ENCODE measurements around the gene BRS3. TPM values are rescaled to one million over a fixed set of nuclear protein-coding genes. Genes with fewer than 3 reads are reported as not detected.
"Not testable (repeated sequence)": the region's sequence is repeated elsewhere in the genome, so short reads cannot be mapped to it uniquely, and the experiment has no call there.

Gene BRS3
- total RNA-seq (2014; rRNA removed) (not detected in 2 replicates), Bru-seq, nascent RNA (not detected), BruChase-seq, experiment 1, labeled RNA remaining after a 6-hour chase (not detected), BruChase-seq, experiment 2, labeled RNA remaining after a 2-hour chase (not detected)
- long read RNA-seq = 0 reads

DNA sequence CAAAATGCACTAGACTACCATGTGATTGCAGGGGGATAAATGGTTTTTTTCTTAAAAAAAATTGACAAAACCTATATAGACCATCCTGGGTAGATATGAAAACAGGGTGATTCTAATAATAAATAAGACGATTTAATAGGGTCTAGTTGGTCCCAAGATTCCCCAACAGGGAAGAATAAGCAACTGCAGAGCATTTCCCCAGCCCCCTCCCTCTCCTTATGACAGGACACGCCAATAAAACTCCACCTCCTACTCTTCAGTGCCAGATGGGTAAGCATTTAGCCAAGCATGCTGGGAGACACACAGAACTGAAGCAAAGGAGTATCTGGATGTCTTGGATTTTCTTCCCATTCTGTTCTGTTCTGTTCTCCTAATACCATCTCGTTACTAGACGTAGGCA is at the start of gene BRS3:
TSS of gene BRS3 (plus strand) at position 301 of the 400 bp plus-strand sequence. CDS start 168 bp downstream, outside the sequence.
- no peaks in the 10 kb centered on the region for H3K9me2 ChIP-seq (replicated peaks; ENCODE audit: low read length)
- H3K27ac ChIP-seq (ENCODE audit: low read length) = no peak within 1 kb of the TSS
- 0 out of 2 replicates have a peak, but pooled peaks cover 5% of the 10 kb centered on the region for H3K4me1 ChIP-seq (ENCODE audit: insufficient read depth, low read length)
- ATAC-seq = no peak
- ChIA-PET POLR2A (ENCODE audit: unreplicated experiment) (no interaction called here), CTCF (no interaction called here)
- H3K79me2 ChIP-seq (ENCODE audit: low read length) = no peaks in the 10 kb centered on the region
- no peaks in the 10 kb centered on the region; the same call in 1 of the 2 replicates for H3K27me3 ChIP-seq (ENCODE audit: low read length)
- no peaks in the 10 kb centered on the region for H3F3A ChIP-seq (ENCODE audit: low read length, unreplicated experiment)
- H3K4me3 ChIP-seq (ENCODE audit: low read length) = 0 out of 2 replicates have a peak within 1 kb of the TSS, but pooled peaks have one; percentile 18
- H4K20me1 ChIP-seq (ENCODE audit: low read length) = no peaks in the 10 kb centered on the region
- TF ChIP-seq, protein P1, sequence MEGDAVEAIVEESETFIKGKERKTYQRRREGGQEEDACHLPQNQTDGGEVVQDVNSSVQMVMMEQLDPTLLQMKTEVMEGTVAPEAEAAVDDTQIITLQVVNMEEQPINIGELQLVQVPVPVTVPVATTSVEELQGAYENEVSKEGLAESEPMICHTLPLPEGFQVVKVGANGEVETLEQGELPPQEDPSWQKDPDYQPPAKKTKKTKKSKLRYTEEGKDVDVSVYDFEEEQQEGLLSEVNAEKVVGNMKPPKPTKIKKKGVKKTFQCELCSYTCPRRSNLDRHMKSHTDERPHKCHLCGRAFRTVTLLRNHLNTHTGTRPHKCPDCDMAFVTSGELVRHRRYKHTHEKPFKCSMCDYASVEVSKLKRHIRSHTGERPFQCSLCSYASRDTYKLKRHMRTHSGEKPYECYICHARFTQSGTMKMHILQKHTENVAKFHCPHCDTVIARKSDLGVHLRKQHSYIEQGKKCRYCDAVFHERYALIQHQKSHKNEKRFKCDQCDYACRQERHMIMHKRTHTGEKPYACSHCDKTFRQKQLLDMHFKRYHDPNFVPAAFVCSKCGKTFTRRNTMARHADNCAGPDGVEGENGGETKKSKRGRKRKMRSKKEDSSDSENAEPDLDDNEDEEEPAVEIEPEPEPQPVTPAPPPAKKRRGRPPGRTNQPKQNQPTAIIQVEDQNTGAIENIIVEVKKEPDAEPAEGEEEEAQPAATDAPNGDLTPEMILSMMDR (conservative IDR thresholded peaks at IDR 0.05; ENCODE audit: low read depth, low read length) = no peak
- TF ChIP-seq EZH2 (IDR thresholded peaks at IDR 0.05; ENCODE audit: low read length, unreplicated experiment) = no peak
- no peak for TF ChIP-seq EZH2phosphoT487 (IDR thresholded peaks at IDR 0.05; ENCODE audit: borderline replicate concordance, low read length)
- H3K9ac ChIP-seq (ENCODE audit: low read length) = no peak within 1 kb of the TSS
- no TSS peak for BruUV-seq (replicated peaks)
- H3K36me3 ChIP-seq (ENCODE audit: low read depth, low read length) = no peaks in the 10 kb centered on the region
- no peak for DNase-seq
- H3K4me2 ChIP-seq (ENCODE audit: low read length) = peak within 1 kb of the TSS; percentile 53
- no peak within 1 kb of the TSS for H2AFZ ChIP-seq (ENCODE audit: low read length)
- no peaks in the 10 kb centered on the region for H3K9me3 ChIP-seq (ENCODE audit: low read length)
- intact Hi-C loops (cut with micrococcal nuclease) = loop anchor here (1.0 to 5.0 kb wide), 5 partner anchors 35 to 459 kb away; no protein-coding TSS in a partner anchor

DNA sequence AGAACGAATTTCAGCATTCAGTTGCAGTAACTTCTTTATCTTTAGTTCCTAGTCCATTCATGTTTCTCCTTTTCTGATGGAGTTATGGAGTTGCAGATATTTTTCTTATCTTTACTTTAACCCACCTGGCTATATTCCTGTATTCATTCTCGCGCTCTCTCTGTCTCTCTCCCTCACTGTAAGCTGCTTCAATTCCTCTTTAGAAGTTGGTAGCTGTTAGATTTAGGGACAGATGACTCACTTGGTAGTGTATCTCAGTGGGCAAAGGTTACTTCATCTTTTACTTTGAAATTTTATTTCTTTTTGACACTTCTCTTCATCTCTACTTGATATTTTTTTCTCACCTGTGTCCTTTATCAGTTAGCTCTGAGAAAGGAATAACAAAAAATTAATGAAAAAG is 49.6 kb upstream of the BRS3 start:
- no peak for ATAC-seq
- H3K9me2 ChIP-seq (replicated peaks; ENCODE audit: low read length) = no peaks in the 10 kb centered on the region
- H3F3A ChIP-seq (ENCODE audit: low read length, unreplicated experiment) = no peaks in the 10 kb centered on the region
- H3K4me1 ChIP-seq (ENCODE audit: insufficient read depth, low read length) = no peaks in the 10 kb centered on the region
- no peaks in the 10 kb centered on the region for H3K27me3 ChIP-seq (ENCODE audit: low read length)
- TF ChIP-seq EZH2 (IDR thresholded peaks at IDR 0.05; ENCODE audit: low read length, unreplicated experiment) = no peak
- TF ChIP-seq, protein P1 (conservative IDR thresholded peaks at IDR 0.05; ENCODE audit: low read depth, low read length) = no peak
- no peak for TF ChIP-seq EZH2phosphoT487 (IDR thresholded peaks at IDR 0.05; ENCODE audit: borderline replicate concordance, low read length)
- POLR2A ChIA-PET (ENCODE audit: unreplicated experiment) = no interaction called here
- H3K9me3 ChIP-seq (ENCODE audit: low read length) = no peaks in the 10 kb centered on the region
- CTCF ChIA-PET = no interaction called here
- no peaks in the 10 kb centered on the region for H3K79me2 ChIP-seq (ENCODE audit: low read length)
- H3K4me2 ChIP-seq (ENCODE audit: low read length) = no peak overlapping the region
- no peaks in the 10 kb centered on the region for H3K36me3 ChIP-seq (ENCODE audit: low read depth, low read length)
- no TSS peak for BruUV-seq (replicated peaks)
- intact Hi-C loops (cut with micrococcal nuclease) = no loop called here
- no peak overlapping the region for H3K27ac ChIP-seq (ENCODE audit: low read length)
- DNase-seq = no peak
- no peak overlapping the region for H3K9ac ChIP-seq (ENCODE audit: low read length)
- no peaks in the 10 kb centered on the region for H4K20me1 ChIP-seq (ENCODE audit: low read length)
- no peak overlapping the region for H3K4me3 ChIP-seq (ENCODE audit: low read length)
- no peak overlapping the region for H2AFZ ChIP-seq (ENCODE audit: low read length)

DNA sequence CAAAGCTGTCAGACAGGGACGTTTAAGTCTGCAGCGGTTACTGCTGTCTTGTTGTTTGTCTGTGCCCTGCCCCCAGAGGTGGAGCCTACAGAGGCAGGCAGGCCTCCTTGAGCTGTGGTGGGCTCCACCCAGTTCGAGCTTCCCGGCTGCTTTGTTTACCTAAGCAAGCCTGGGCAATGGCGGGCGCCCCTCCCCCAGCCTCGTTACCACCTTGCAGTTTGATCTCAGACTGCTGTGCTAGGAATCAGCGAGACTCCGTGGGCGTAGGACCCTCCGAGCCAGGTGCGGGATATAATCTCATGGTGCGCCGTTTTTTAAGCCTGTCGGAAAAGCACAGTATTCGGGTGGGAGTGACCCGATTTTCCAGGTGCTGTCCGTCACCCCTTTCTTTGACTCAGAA is 42.1 kb upstream of the BRS3 start:
- H3K4me2 ChIP-seq (ENCODE audit: low read length); H3K36me3 ChIP-seq (ENCODE audit: low read depth, low read length); H4K20me1 ChIP-seq (ENCODE audit: low read length); H2AFZ ChIP-seq (ENCODE audit: low read length); POLR2A ChIA-PET (ENCODE audit: unreplicated experiment); H3K9me3 ChIP-seq (ENCODE audit: low read length); CTCF ChIA-PET; H3K9me2 ChIP-seq (replicated peaks; ENCODE audit: low read length); BruUV-seq (replicated peaks); intact Hi-C loops (cut with micrococcal nuclease); H3K27me3 ChIP-seq (ENCODE audit: low read length); H3K27ac ChIP-seq (ENCODE audit: low read length); H3K4me3 ChIP-seq (ENCODE audit: low read length); H3F3A ChIP-seq (ENCODE audit: low read length, unreplicated experiment); ATAC-seq; H3K9ac ChIP-seq (ENCODE audit: low read length); H3K79me2 ChIP-seq (ENCODE audit: low read length); DNase-seq: not testable (repeated sequence)
- H3K4me1 ChIP-seq (ENCODE audit: insufficient read depth, low read length) = peaks cover 25% of the 10 kb centered on the region

All from PC-3 (cell line).